Immature natural killer cell (primary cell): ENCODE results near the gene GGNBP2. TPM values are rescaled to one million over a fixed set of nuclear protein-coding genes. Genes with fewer than 3 reads are reported as not detected.
A peak's percentile ranks its signal among the peaks of the same experiment; 100 is the strongest.

ENCODE experiments used
- DNase-seq, 3 donors: peaks; one replicate each; pipeline ENCODE4 v3.0.0; 2022; ENCODE audit warnings: mixed read lengths in 1 of 3
- H3K27ac Mint-ChIP-seq, 6 donors: one replicate each; pipeline ENCODE4 v1.8.0; 2020; ENCODE audit warnings: mixed read lengths in 6 of 6, mild to moderate bottlenecking in 5 of 6, inconsistent platforms in 4 of 6, moderate library complexity in 3 of 6
- H3K27me3 Mint-ChIP-seq, 3 donors: one replicate each; pipeline ENCODE4 v1.8.0; 2020 to 2021; ENCODE audit warnings: low read depth in 3 of 3, mild to moderate bottlenecking in 3 of 3, mixed read lengths in 3 of 3, moderate library complexity in 3 of 3, inconsistent platforms in 1 of 3
- H3K36me3 Mint-ChIP-seq, 3 donors: one replicate each; pipeline ENCODE4 v1.8.0; 2020; ENCODE audit warnings: mixed read lengths in 3 of 3, inconsistent platforms in 2 of 3, mild to moderate bottlenecking in 2 of 3
- H3K4me1 Mint-ChIP-seq, 2 donors: one replicate each; pipeline ENCODE4 v1.8.0; 2020; ENCODE audit warnings: inconsistent platforms in 2 of 2, mild to moderate bottlenecking in 2 of 2, mixed read lengths in 2 of 2, moderate library complexity in 1 of 2
- H3K4me3 Mint-ChIP-seq, 5 donors: one replicate each; pipeline ENCODE4 v1.8.0; 2020; ENCODE audit warnings: mild to moderate bottlenecking in 5 of 5, mixed read lengths in 5 of 5, inconsistent platforms in 3 of 5, moderate library complexity in 3 of 5
- H3K9me3 Mint-ChIP-seq, 6 donors: one replicate each; pipeline ENCODE4 v1.8.0; 2020; ENCODE audit warnings: mild to moderate bottlenecking in 6 of 6, mixed read lengths in 6 of 6, inconsistent platforms in 4 of 6, moderate library complexity in 3 of 6
- polyA plus RNA-seq, 3 donors: library from polyadenylated mRNA; unstranded; fragments of 300-500 nt; fragmentation: Illumina TruSeq; gene quantifications; one replicate each; pipeline ENCODE4 v1.2.3, GENCODE V29; 2021

Gene GGNBP2
- polyA plus RNA-seq, 3 donors from 2014 or later = 28.2 to 60.0 (median 35.7) TPM

DNA sequence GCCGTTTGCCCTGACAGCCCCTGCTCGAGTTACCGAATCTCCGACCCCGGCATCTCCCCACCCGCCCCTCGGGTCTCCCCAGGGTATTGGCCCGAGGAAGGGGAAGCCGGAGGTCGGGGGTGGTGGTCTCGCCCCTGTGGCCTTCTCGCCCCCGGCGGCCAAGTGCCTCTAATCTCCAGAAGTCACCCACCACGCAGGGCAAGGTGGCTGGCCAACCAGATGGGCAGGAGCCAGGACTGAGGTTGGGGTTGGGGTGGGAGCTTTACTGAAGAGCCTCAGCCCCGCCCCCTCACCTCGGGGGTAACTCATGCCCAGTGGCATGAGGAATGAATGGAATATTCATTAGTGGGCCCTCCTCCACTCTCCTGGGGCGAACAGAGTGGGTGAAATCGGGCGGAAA, 47.6 kb downstream of the GGNBP2 start:
- Mint-ChIP-seq H3K27me3 (peaks cover 2 to 4% (median 3%) of the 10 kb centered on the region in 3 donors), H3K9me3 (no peaks in the 10 kb centered on the region), H3K4me1 (peaks cover 21 to 30% of the 10 kb centered on the region in 2 donors), H3K27ac (no peak overlapping the region), H3K36me3 (peaks cover 0 to 9% (median 0%) of the 10 kb centered on the region in 3 donors), H3K4me3 (peak overlapping the region; percentile 23 to 76 (median 60))
- no peak for DNase-seq

DNA sequence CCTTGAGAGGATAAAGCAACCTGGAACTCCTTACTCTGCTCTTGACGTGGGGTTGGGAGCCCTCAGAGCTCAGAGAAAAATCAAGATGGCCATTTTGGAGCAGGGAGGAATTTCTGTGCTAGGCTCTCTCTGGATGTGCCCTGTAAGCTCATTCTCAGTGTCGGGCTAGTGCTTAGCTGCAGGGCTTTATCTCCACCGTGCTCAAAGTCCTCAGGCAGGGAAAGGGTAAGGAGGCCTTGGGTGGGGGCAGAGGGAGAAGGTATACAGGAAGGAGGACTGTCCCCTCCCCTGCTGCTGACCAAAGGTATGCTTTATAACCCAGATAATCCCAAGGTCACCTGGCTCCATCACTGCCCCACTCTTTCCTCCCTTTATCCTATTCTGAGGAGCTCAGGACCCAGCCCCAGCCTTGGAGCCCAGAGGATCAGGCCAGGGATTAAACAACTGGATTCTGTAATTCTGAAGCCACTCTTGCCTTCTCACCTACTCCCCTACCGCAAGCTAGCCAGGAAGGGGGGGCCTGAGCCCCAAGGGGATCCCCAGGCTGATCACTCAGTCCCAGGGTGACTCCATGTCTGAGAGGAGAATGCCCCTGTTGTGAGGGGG, 48.1 kb downstream of the GGNBP2 start:
- Mint-ChIP-seq H3K36me3 (peaks cover 0 to 8% (median 3%) of the 10 kb centered on the region in 3 donors), H3K4me3 (peak overlapping the region; percentile 23 to 76 (median 60)), H3K27ac (peak overlapping the region in 1 of 6 donors; percentile 3), H3K9me3 (no peaks in the 10 kb centered on the region), H3K27me3 (peaks cover 2 to 4% (median 3%) of the 10 kb centered on the region in 3 donors), H3K4me1 (peaks cover 21 to 30% of the 10 kb centered on the region in 2 donors)
- no peak for DNase-seq

DNA sequence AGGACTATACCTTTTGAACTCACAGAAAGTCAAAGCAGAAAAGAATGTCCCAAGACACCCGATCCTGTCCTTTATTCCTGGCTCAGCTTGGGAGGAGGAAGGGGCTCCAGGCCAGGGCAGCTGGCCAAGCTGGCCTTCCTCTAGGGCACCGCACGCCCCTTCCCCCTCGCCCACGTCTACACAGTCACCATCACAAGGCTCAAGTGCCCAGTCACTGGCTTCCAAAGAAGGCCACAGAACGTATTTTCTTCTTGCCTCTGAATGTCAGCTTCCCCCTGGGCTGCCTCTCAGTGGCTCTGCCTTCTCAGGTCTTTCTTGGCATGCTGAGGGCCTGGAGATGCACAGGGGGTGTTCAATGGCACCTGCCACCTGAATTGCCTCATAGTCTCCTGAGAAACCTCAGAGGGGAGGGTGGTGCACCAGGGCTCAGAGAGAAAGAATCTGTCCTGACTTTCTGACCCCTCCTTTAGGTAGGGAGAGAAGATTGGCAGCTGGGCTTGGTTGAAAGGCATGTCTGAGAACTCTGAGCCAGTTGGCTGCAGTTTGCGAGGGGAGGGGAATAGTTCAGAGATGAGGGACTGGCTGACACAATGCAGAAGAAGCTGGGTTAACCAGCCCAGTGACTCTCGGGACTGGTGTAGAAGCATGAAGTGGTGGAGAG, 49.1 kb downstream of the GGNBP2 start:
- no peak for DNase-seq
- peak overlapping the region in 4 of 5 donors; percentile 9 to 48 (median 26) for H3K4me3 Mint-ChIP-seq
- peaks cover 2 to 4% (median 3%) of the 10 kb centered on the region in 3 donors for H3K27me3 Mint-ChIP-seq
- peaks cover 0 to 6% (median 3%) of the 10 kb centered on the region in 3 donors for H3K36me3 Mint-ChIP-seq
- H3K9me3 Mint-ChIP-seq = no peaks in the 10 kb centered on the region
- peak overlapping the region in 2 of 6 donors; percentile 3 for H3K27ac Mint-ChIP-seq
- H3K4me1 Mint-ChIP-seq = peaks cover 21 to 30% of the 10 kb centered on the region in 2 donors

DNA sequence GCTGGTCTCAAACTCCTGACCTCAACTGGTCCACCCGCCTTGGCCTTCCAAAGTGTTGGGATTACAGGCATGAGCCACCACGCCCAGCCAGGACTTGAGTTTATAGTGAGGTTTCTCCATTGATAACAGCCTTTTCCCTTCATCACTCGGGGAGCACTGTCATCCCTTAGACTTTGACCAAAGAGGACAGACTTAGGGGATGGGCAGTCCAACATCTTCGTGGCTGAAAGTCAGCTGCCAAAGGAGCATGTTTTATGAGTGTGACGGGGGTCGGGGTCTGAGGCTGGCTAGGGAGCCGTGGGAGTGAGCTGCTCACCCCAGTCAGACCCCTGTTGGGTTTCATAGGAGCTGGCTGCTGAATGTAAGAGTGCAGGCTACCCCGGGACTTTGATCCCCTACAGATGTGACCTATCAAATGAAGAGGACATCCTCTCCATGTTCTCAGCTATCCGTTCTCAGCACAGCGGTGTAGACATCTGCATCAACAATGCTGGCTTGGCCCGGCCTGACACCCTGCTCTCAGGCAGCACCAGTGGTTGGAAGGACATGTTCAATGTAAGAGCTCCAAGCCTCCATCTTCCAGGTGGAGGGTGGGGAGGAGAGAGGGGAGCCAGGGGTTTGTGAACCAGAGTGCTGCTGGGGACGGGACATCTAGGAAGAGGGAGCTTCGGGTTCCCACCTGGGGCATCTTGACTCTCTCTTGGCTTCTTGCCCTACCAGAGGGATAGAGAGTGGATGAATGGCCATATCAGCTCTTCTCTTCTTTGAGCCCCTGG, 50.1 kb downstream of the GGNBP2 start:
- no peak overlapping the region for H3K27ac Mint-ChIP-seq

DNA sequence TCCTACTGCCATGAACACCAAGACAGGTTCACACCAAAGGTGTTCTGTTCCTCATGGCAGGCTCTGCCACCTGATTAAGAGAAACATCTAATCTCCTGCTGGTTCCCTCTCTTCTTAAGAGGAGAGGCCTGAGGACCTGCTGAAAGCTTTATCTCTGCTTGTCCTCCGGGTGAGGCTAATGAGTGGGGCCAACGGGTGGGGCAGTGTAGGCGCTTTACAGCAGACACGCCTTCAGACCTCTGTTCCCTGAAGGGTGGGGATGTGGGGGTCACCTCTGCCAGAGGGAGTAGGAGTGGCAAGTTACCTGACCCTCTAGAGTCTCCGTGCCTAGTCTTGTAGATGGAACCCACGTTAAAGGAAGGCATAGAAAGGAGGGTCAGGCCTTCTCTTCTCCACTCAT, 52.5 kb downstream of the GGNBP2 start:
- Mint-ChIP-seq H3K36me3 (peaks cover 0 to 3% (median 0%) of the 10 kb centered on the region in 3 donors), H3K27ac (no peak overlapping the region), H3K27me3 (peaks cover 2 to 10% (median 5%) of the 10 kb centered on the region in 3 donors), H3K4me1 (peaks cover 19 to 21% of the 10 kb centered on the region in 2 donors), H3K9me3 (no peaks in the 10 kb centered on the region), H3K4me3 (peak overlapping the region in 1 of 5 donors; percentile 7)
- DNase-seq = no peak

More for the DNA sequence above, 50.1 kb downstream of the GGNBP2 start:
- H3K36me3 Mint-ChIP-seq = peaks cover 0 to 3% (median 0%) of the 10 kb centered on the region in 3 donors
- H3K27me3 Mint-ChIP-seq = peaks cover 2 to 4% (median 3%) of the 10 kb centered on the region in 3 donors
- no peak overlapping the region for H3K4me3 Mint-ChIP-seq
- DNase-seq = no peak
- peaks cover 19 to 26% of the 10 kb centered on the region in 2 donors for H3K4me1 Mint-ChIP-seq
- H3K9me3 Mint-ChIP-seq = no peaks in the 10 kb centered on the region

DNA sequence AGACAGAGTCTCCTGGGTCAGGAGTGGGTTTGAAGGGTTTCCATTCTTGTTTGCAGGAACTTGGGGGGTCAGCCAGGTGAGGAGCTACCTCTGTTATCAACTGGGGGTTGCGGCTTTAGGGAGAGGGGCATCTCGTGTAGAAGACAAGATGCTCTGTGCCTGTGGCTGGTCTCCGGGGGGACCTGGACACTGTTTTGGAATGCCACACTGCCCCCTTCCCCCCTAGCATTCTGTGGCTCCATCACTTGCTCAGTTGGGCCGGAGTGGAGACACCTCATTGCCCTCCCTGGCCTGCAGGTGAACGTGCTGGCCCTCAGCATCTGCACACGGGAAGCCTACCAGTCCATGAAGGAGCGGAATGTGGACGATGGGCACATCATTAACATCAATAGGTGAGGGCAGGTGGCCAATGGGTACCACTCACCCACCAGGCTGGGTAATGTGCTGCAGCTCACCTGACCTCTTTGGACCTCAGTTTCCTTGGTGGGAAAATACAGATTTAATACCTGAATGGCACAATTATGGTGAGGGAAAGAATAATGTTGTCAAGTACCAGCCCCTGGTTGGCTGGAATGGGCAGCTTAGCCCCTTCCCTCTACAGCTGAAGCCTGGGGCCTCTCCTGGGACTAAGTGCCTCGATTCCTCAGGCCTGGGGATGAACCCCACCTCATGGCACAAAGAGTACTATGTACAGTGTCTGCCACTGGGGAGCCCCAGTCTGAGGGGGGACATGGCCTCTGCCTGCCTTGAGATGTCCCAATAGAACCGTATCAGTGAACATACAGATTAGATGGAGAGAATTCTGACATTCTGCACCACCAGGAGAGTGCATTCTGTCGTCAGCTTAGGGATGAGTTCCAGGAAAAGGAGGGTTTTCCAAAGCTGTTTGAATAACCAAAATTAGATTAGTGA, 53.4 kb downstream of the GGNBP2 start:
- Mint-ChIP-seq H3K36me3 (peaks cover 0 to 3% (median 0%) of the 10 kb centered on the region in 3 donors), H3K9me3 (no peaks in the 10 kb centered on the region), H3K4me1 (peaks cover 21% of the 10 kb centered on the region in 2 donors), H3K27ac (peak overlapping the region in 1 of 6 donors; percentile 65), H3K27me3 (peaks cover 2 to 12% (median 5%) of the 10 kb centered on the region in 3 donors), H3K4me3 (peak overlapping the region in 2 of 5 donors; percentile 6 to 43)
- no peak for DNase-seq

DNA sequence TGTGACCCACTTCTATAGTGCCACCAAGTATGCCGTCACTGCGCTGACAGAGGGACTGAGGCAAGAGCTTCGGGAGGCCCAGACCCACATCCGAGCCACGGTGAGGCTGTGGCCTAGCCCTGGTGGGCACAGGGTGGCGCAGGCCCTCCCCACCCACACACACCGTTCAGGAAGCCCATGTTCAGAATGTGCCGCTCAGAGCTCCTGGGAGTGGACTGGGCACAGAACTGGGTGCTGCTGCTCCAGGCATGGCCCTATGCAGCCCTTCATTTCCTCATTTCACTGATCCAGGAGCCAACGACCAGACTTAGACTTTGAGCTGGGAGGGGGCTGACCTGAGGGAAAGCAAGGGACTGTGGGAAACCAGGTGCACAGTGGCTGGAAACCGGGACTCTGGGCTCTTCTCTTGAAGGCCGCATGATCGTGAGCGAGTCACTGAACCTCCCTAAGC, 54.3 kb downstream of the GGNBP2 start:
- H3K4me1 Mint-ChIP-seq = peaks cover 25 to 29% of the 10 kb centered on the region in 2 donors
- H3K36me3 Mint-ChIP-seq = peaks cover 0 to 3% (median 0%) of the 10 kb centered on the region in 3 donors
- no peak overlapping the region for H3K27ac Mint-ChIP-seq
- H3K27me3 Mint-ChIP-seq = peaks cover 2 to 13% (median 4%) of the 10 kb centered on the region in 3 donors
- H3K9me3 Mint-ChIP-seq = no peaks in the 10 kb centered on the region
- no peak overlapping the region for H3K4me3 Mint-ChIP-seq
- DNase-seq = no peak

DNA sequence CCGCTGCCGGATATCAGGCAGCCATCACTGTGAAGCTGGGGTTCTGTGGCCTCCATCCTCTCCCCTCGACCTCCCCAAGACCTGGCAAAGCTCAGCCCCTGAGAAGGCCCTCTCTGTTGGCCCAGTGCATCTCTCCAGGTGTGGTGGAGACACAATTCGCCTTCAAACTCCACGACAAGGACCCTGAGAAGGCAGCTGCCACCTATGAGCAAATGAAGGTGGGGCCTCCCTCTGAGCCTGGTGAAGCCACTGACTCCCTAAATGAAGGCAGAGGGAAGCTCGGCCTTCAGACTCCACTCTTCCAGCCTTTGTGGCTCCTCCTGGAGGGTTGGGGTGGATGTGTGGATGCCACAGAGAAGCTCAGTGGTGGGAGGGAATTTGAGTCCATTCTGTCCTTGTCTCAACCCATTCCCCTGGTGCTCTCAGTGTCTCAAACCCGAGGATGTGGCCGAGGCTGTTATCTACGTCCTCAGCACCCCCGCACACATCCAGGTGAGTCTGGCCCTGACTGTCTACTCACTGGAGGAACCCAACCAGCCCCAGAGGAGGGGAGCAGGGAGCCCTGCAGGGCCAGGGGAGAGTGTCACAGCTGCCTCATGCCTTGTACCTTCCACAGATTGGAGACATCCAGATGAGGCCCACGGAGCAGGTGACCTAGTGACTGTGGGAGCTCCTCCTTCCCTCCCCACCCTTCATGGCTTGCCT, 55.0 kb downstream of the GGNBP2 start:
- H3K9me3 Mint-ChIP-seq = no peaks in the 10 kb centered on the region
- H3K36me3 Mint-ChIP-seq = peaks cover 0 to 3% (median 0%) of the 10 kb centered on the region in 3 donors
- no peak overlapping the region for H3K27ac Mint-ChIP-seq
- H3K27me3 Mint-ChIP-seq = peaks cover 0 to 13% (median 4%) of the 10 kb centered on the region in 3 donors
- H3K4me3 Mint-ChIP-seq = peak overlapping the region in 3 of 5 donors; percentile 90 to 93 (median 91)
- DNase-seq = no peak
- peaks cover 31 to 35% of the 10 kb centered on the region in 2 donors for H3K4me1 Mint-ChIP-seq

DNA sequence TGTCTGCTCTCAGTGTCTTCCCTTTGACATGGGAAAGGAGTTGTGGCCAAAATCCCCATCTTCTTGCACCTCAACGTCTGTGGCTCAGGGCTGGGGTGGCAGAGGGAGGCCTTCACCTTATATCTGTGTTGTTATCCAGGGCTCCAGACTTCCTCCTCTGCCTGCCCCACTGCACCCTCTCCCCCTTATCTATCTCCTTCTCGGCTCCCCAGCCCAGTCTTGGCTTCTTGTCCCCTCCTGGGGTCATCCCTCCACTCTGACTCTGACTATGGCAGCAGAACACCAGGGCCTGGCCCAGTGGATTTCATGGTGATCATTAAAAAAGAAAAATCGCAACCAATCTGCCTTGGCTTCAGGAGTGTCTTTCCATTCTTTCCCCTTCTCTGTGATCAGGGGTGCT, 55.7 kb downstream of the GGNBP2 start:
- peaks cover 0 to 3% (median 0%) of the 10 kb centered on the region in 3 donors for H3K36me3 Mint-ChIP-seq
- peaks cover 34 to 38% of the 10 kb centered on the region in 2 donors for H3K4me1 Mint-ChIP-seq
- H3K9me3 Mint-ChIP-seq = no peaks in the 10 kb centered on the region
- H3K27ac Mint-ChIP-seq = peak overlapping the region; percentile 88 to 95 (median 93)
- H3K4me3 Mint-ChIP-seq = peak overlapping the region; percentile 87 to 96 (median 91)
- peaks cover 0 to 13% (median 4%) of the 10 kb centered on the region in 3 donors for H3K27me3 Mint-ChIP-seq
- no peak for DNase-seq

DNA sequence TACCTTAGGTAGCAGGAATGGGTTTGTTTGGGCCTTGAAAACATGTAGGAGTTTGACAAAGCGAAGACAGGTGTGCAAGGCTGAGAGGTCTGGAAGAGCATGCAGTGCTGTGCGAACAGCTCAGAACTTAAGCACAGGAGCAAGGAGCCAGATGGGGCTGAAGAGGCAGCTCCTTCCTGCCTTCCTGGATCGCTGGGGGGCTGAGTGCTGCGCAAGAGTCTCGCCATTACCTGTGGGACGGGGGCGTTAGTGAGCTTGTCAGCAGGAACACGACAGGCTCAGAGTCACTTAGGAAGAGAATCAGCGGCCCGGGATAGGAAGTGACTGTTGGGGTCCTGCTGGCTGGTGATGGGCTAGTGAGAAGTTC, 56.2 kb downstream of the GGNBP2 start:
- no peaks in the 10 kb centered on the region for H3K9me3 Mint-ChIP-seq
- peaks cover 38 to 43% of the 10 kb centered on the region in 2 donors for H3K4me1 Mint-ChIP-seq
- H3K27me3 Mint-ChIP-seq = peaks cover 0 to 13% (median 4%) of the 10 kb centered on the region in 3 donors
- H3K27ac Mint-ChIP-seq = peak overlapping the region; percentile 88 to 95 (median 93)
- H3K4me3 Mint-ChIP-seq = peak overlapping the region; percentile 87 to 96 (median 91)
- no peak for DNase-seq
- peaks cover 0 to 3% (median 2%) of the 10 kb centered on the region in 3 donors for H3K36me3 Mint-ChIP-seq

DNA sequence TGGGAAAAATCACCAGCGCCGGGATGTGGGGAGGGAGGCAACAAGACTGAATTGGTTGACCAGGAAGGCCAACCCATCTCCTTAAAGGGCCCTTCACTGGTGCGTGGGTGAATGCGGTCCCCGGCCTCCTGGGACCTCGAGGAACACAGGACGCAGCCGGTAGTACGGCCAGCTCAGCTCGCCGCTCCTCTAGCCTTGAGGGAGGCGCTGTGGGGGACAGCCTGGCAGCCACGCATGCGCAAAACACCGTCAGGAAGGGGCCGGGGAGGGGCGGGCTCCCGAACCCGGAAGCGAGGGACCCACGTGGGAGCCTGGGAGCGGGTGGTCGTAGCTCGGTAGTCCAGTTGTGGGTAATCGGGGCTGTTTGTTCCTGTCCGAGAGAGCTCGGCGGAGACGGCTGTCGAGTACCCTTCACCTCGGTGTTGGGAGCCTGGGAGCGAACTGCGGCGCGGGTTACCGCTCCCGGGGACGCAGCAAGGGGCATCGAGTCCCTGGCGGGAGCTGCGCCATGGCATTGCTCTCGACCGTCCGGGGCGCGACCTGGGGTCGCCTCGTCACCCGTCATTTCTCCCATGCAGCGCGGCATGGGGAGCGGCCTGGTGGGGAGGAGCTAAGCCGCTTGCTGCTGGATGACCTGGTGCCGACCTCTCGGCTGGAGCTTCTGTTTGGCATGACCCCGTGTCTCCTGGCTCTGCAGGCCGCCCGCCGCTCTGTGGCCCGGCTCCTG, 56.7 kb downstream of the GGNBP2 start, which contains the start of gene MRM1:
Gene MRM1 (plus strand): TSS at position 281 of the 727 bp plus-strand sequence. CDS start 228 bp downstream, at position 509.
- Mint-ChIP-seq H3K4me3 (peak within 1 kb of the TSS; percentile 87 to 96 (median 91)), H3K4me1 (peaks cover 41 to 47% of the 10 kb centered on the region in 2 donors), H3K27me3 (peaks cover 0 to 13% (median 4%) of the 10 kb centered on the region in 3 donors), H3K9me3 (no peaks in the 10 kb centered on the region), H3K27ac (peak within 1 kb of the TSS; percentile 88 to 95 (median 93)), H3K36me3 (peaks cover 0 to 5% (median 3%) of the 10 kb centered on the region in 3 donors)
- peak; percentile 87 to 91 (median 89) for DNase-seq
